ENCODE data around the gene TTF2. TPM values are rescaled to one million over a fixed set of nuclear protein-coding genes. Genes with fewer than 3 reads are reported as not detected.

TTF2 gene
- total and polyA plus RNA-seq, 2 of the 8 experiments (the other 6 are each of a cell fraction or from before 2014, with no cell fraction given): 16.9 to 89.6 TPM

DNA sequence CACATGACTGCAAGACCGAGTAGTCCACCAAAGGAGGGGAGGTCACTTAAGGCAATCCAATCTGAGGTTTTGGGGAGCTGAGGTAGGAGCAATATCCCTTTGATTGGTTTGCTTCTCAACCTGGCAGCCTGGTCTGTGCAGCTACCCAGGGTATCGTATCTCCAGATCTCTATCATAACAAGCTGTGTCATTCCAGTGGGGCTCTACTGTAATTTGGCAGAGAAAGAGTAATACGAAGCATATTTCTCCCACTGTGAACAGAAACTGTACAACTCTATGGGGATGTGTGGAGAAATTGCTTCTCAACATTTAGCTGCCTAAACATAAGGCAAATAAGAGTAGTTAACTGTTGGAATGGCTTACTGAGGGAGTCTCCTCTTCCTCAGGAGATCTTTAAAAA lies 38.0 kb upstream of the TTF2 start:
- no peak overlapping the region for H3K4me3 ChIP-seq (ENCODE audit: extremely low read depth in 1 of 4, insufficient read depth in 2 of 4, low read depth in 3 of 4, low read length in 4 of 4)
- H2AK5ac ChIP-seq (ENCODE audit: low read depth, low read length): no peak overlapping the region
- H4K91ac ChIP-seq (replicated peaks; ENCODE audit: insufficient read length, low read length): no peak overlapping the region
- H3K4me1 ChIP-seq (replicated peaks in 1 of 4; ENCODE audit: control insufficient read depth in 3 of 4, insufficient read depth in 4 of 4, low read length in 3 of 4): no peaks in the 10 kb centered on the region
- ChIA-PET POLR2A (ENCODE audit: partially characterized antibody) (no interaction called here), CTCF (ENCODE audit: partially characterized antibody) (interaction anchor here (0.9 to 1.3 kb wide), 2 partner anchors 18 to 257 kb away, joined by 3 to 6 read pairs; no protein-coding TSS in a partner anchor)
- FAIRE-seq: no peak
- H2AFZ ChIP-seq (ENCODE audit: low read length): no peak overlapping the region
- no peak for DNase-seq (ENCODE audit: low read depth in 1 of 2, low spot score in 2 of 2)
- no peak overlapping the region for H3K4me2 ChIP-seq (ENCODE audit: insufficient read depth in 1 of 2, low read depth in 2 of 2, low read length in 2 of 2)
- H3K79me1 ChIP-seq (ENCODE audit: low read depth, low read length): no peaks in the 10 kb centered on the region
- H3K23me2 ChIP-seq (ENCODE audit: low read depth, low read length): no peaks in the 10 kb centered on the region
- no peaks in the 10 kb centered on the region for H3K79me2 ChIP-seq (ENCODE audit: control insufficient read depth in 1 of 2, insufficient read depth in 2 of 2, low read length in 2 of 2)
- no peak overlapping the region for H3K56ac ChIP-seq (replicated peaks; ENCODE audit: insufficient read length, low read depth, low read length)
- H3K9ac ChIP-seq (replicated peaks in 1 of 4; ENCODE audit: extremely low read depth in 1 of 4, low read depth in 3 of 4, low read length in 3 of 4): peak overlapping the region in 1 of 4 experiments; percentile 45; a peak in 1 of 7 replicates
- TF ChIP-seq, protein P1, sequence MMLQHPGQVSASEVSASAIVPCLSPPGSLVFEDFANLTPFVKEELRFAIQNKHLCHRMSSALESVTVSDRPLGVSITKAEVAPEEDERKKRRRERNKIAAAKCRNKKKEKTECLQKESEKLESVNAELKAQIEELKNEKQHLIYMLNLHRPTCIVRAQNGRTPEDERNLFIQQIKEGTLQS (IDR thresholded peaks at IDR 0.05; ENCODE audit: insufficient read depth, low read depth, low read length): no peak
- TF ChIP-seq RXRA (IDR thresholded peaks at IDR 0.05; ENCODE audit: insufficient read depth, low read depth, low read length): no peak
- no peak for TF ChIP-seq JUN (IDR thresholded peaks at IDR 0.05; ENCODE audit: low read depth, low read length)
- no peak for TF ChIP-seq CREB1 (IDR thresholded peaks at IDR 0.05)
- no peak for TF ChIP-seq EP300 (IDR thresholded peaks at IDR 0.05; ENCODE audit: borderline replicate concordance in 1 of 2, low read depth in 2 of 2, low read length in 2 of 2)
- no peak for TF ChIP-seq CBX8 (IDR thresholded peaks at IDR 0.05; ENCODE audit: borderline replicate concordance, low read depth, low read length)
- no peak for TF ChIP-seq MAFK (IDR thresholded peaks at IDR 0.05; ENCODE audit: low read depth, low read length)
- no peak for TF ChIP-seq SRF (IDR thresholded peaks at IDR 0.05; ENCODE audit: low read depth, low read length)
- no peak for TF ChIP-seq FOSL1 (IDR thresholded peaks at IDR 0.05; ENCODE audit: insufficient read depth, low read depth, low read length)
- no peak for TF ChIP-seq GABPA (IDR thresholded peaks at IDR 0.05; ENCODE audit: borderline replicate concordance, insufficient read depth, low read length)
- TF ChIP-seq TAF1 (IDR thresholded peaks at IDR 0.05; ENCODE audit: low read depth, low read length): no peak
- H3K27me3 ChIP-seq (replicated peaks in 1 of 4; ENCODE audit: control insufficient read depth in 3 of 4, extremely low read depth in 1 of 4, insufficient read depth in 3 of 4, low read length in 3 of 4): no peaks in the 10 kb centered on the region
- H3K36me3 ChIP-seq (ENCODE audit: control insufficient read depth in 2 of 4, insufficient read depth in 4 of 4, low read length in 3 of 4): peaks cover 0 to 4% (median 0%) of the 10 kb centered on the region in 4 experiments; a peak in 1 of 8 replicates
- no peak overlapping the region for H2BK12ac ChIP-seq (ENCODE audit: low read depth, low read length)
- H2BK120ac ChIP-seq (replicated peaks; ENCODE audit: low read depth, low read length): no peak overlapping the region
- no peak overlapping the region for H4K5ac ChIP-seq (ENCODE audit: insufficient read length, low read depth, low read length)
- H4K20me1 ChIP-seq (replicated peaks in 1 of 2; ENCODE audit: control insufficient read depth in 1 of 2, insufficient read depth in 2 of 2, low read length in 2 of 2): no peaks in the 10 kb centered on the region
- no peak overlapping the region for H2BK5ac ChIP-seq (ENCODE audit: low read depth, low read length)
- no peak overlapping the region for H2BK15ac ChIP-seq (ENCODE audit: low read length)
- 84% methylated on average over 3 of the region's 3 CpGs; no CpG with 5 or more reads in 1 of the 2 experiments for WGBS, 2 experiments (ENCODE audit: extremely low coverage in 1 of 2, insufficient coverage in 1 of 2, insufficient read length in 1 of 2, insufficient replicate concordance in 2 of 2, low coverage in 1 of 2, low lambda C conversion rate in 2 of 2, missing lambda C conversion rate in 1 of 2)
- H4K8ac ChIP-seq (ENCODE audit: extremely low read depth, insufficient read depth, low read length): no peak overlapping the region
- no peak overlapping the region for H3K23ac ChIP-seq (ENCODE audit: insufficient read length)
- H3K18ac ChIP-seq (ENCODE audit: extremely low read depth, low read length): no peak overlapping the region
- H3K9me3 ChIP-seq (ENCODE audit: insufficient read depth in 2 of 2, low read depth in 1 of 2, low read length in 1 of 2): no peaks in the 10 kb centered on the region
- H2BK20ac ChIP-seq (ENCODE audit: low read length): no peak overlapping the region
- no peak overlapping the region for H3K4ac ChIP-seq (replicated peaks; ENCODE audit: insufficient read length, low read depth, low read length)
- H3K27ac ChIP-seq (ENCODE audit: low read depth, low read length): no peak overlapping the region
- no peak overlapping the region for H3K14ac ChIP-seq (ENCODE audit: insufficient read length)
